ENCODE results near the gene LCN15.

- TF ChIP-seq CTCF (IDR thresholded peaks at IDR 0.05): no peak
- TF ChIP-seq EZH2 (IDR thresholded peaks at IDR 0.05): no peak
These were observed 20.6 kb downstream of the LCN15 start for GRCh38 chr9:136743639-136744211.
